NB4 (cell line): Measurements from ENCODE around the gene HOMEZ.

Source experiments
- DNase-seq: peaks from one replicate; pipeline ENCODE4 v3.0.0; 2010; ENCODE audit warnings: low read depth
- H3K4me3 ChIP-seq: one replicate; pipeline ENCODE4 v1.5.1; 2011; ENCODE audit warnings: mild to moderate bottlenecking, low read depth, low read length, moderate library complexity
- MYC ChIP-seq: IDR thresholded peaks from 2 replicates; pipeline ENCODE4 v1.6.1; 2011; ENCODE audit warnings: low read depth, low read length
- POLR2A ChIP-seq: IDR thresholded peaks from 2 replicates; pipeline ENCODE4 v1.6.1; 2011; ENCODE audit warnings: mild to moderate bottlenecking; ENCODE audit not compliant: insufficient read length; ENCODE audit errors: extremely low read depth
- TF ChIP-seq, protein P1 (sequence below): IDR thresholded peaks from one replicate; pipeline ENCODE4 v1.5.1; 2012; ENCODE audit warnings: low read depth, low read length
- TF ChIP-seq, protein P2 (sequence below): IDR thresholded peaks from 2 replicates; pipeline ENCODE4 v1.6.1; 2011; ENCODE audit warnings: low read depth, low read length

Gene HOMEZ

DNA sequence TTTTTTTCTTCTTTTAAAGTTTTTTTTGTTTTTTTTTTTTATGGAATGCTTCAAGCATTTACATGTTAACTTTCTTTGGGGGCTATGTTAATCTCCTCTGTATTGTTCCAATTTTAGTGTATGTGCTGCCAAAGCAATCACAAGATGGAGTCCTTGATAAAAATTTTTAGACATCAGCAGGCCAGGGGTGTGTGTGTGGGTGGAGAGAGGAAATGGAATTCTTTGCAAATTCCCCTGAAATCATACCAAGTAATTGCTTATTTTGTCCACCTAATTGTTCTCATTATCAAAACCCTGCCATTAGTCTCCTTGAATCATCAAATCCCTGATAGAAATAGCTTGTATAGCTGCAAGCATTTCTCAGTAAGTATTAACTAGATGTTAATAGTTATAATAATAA lies 26.5 kb downstream of the HOMEZ start:
- TF ChIP-seq, protein P1, sequence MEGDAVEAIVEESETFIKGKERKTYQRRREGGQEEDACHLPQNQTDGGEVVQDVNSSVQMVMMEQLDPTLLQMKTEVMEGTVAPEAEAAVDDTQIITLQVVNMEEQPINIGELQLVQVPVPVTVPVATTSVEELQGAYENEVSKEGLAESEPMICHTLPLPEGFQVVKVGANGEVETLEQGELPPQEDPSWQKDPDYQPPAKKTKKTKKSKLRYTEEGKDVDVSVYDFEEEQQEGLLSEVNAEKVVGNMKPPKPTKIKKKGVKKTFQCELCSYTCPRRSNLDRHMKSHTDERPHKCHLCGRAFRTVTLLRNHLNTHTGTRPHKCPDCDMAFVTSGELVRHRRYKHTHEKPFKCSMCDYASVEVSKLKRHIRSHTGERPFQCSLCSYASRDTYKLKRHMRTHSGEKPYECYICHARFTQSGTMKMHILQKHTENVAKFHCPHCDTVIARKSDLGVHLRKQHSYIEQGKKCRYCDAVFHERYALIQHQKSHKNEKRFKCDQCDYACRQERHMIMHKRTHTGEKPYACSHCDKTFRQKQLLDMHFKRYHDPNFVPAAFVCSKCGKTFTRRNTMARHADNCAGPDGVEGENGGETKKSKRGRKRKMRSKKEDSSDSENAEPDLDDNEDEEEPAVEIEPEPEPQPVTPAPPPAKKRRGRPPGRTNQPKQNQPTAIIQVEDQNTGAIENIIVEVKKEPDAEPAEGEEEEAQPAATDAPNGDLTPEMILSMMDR: no peak
- no peak for TF ChIP-seq POLR2A
- DNase-seq: no peak
- no peak overlapping the region for H3K4me3 ChIP-seq

DNA sequence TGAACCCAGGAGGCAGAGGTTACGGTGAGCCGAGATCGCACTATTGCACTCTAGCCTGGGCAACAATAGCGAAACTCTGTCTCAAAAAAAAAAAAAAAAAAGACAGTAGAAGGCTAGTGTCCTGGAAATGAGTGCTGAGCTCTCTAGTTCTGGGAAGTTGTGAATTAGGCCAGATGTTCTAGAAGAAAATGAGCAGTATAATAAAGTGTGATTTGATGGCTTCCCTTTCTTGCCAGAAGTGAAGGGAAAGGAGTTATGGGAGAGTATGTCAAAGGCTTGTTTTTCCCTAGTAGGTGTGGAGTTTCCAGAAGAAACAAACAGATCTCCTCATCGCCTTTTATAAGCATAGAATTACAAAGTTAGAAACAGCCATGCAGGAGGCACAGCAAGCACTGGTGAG lies 27.7 kb downstream of the HOMEZ start:
- DNase-seq: no peak
- no peak overlapping the region for H3K4me3 ChIP-seq

DNA sequence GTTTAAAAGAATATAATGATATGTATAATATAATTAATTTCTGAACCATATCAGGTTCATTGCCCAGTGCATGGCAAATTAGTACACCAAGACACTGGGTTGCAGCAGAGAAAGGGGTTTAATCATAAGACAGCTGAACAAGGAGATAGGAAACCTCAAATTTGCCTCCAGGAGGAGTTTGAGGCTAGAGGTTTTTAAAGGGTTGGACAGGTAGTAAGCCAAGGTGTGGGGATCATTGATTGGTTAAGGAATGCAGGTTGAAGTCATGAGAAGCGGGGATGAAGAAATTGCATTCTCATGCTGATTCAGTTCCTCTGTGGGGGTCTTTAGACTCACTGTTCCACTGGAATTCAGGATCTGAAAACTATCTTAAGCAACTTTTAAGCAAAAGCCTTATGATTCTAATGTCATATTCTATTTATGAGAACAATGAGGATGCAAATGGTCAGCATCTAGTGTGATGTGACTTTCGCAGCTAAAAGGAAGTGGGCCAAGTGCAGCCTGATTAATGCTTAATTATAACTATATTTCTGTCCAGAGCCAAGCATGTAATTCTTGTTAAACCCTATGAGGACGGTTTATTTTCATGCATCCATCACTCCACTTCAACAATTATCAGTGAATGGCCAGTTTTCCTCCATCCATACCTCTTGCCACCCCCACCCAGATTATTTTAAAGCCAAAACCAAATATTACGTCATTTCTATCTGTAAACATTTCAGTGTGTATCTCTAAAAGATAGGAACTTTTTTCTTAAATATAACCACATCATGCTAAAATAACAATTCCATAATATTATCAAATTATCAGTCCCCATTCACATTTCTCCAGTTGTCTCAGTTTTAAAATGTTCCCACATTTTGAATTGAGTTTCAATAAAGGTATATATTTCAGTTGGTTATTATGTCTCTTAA lies 33.3 kb downstream of the HOMEZ start:
- no peak for DNase-seq
- H3K4me3 ChIP-seq: no peak overlapping the region

More for the DNA sequence above, 27.7 kb downstream of the HOMEZ start:
- no peak for TF ChIP-seq POLR2A
- TF ChIP-seq MYC: no peak
- TF ChIP-seq, protein P1: no peak
- TF ChIP-seq, protein P2, sequence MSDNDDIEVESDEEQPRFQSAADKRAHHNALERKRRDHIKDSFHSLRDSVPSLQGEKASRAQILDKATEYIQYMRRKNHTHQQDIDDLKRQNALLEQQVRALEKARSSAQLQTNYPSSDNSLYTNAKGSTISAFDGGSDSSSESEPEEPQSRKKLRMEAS: no peak

DNA sequence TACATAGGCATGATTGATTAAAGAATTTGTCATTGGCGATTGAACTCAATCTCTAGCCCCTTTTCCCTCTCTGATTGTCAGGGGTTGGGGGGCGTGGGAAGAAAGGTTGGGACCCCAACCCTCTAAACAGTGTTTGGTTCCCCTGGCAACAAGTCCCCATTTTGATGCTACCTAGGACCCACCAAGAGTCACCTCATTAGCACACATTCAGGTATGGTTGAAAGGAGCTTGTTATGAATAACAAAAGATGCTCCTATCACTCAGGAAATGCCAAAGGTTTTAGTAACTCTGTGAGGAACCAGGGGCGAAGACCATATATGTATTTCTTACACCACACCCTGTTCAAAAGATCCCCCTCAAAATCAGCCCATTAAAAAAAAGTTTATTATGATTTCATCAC lies 33.9 kb downstream of the HOMEZ start:
- TF ChIP-seq POLR2A: no peak
- no peak overlapping the region for H3K4me3 ChIP-seq
- no peak for DNase-seq

More for the DNA sequence above, 33.3 kb downstream of the HOMEZ start:
- TF ChIP-seq, protein P2: no peak
- TF ChIP-seq, protein P1: no peak
- TF ChIP-seq POLR2A: no peak
- TF ChIP-seq MYC: no peak

DNA sequence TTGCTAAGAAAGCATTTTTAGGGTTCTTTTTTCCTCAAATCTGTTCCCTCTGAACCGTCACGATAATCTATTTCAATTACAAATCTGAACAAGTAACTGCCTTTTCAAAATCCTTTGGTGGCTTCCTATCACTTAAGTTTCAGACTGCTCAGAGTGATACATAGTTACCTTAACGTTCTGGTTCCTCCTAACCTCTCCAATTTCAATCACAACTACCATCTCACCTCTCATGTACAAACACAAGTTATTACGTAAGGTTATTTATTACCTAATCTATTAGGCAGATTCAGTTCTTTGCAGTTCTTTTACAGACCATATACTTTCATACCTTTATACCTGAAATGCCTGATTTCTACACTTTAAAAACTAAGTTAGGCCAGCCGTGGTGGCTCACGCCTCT lies 36.1 kb downstream of the HOMEZ start:
- no peak overlapping the region for H3K4me3 ChIP-seq
- TF ChIP-seq, protein P1: no peak
- TF ChIP-seq POLR2A: no peak
- TF ChIP-seq, protein P2: no peak
- TF ChIP-seq MYC: no peak
- DNase-seq: no peak

DNA sequence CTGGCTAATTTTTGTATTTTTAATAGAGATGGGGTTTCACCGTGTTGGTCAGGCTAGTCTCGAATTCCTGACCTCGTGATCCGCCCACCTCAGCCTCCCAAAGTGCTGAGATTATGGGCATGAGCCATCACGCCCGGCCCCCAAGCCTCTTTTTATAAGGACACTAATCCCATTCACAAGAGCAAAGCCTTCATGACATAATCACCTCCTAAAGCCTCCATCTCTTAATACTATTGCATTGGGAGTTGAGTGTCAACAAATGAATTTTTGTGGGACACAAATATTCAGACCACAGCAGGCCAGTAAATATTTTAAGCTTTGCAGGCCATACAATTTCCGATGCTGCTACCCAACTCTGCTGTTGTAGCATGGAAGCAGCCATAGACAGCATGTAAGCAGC lies 37.3 kb downstream of the HOMEZ start:
- TF ChIP-seq POLR2A (no peak), MYC (no peak)
- TF ChIP-seq, protein P1: no peak
- TF ChIP-seq, protein P2: no peak
- H3K4me3 ChIP-seq: no peak overlapping the region
- no peak for DNase-seq
